ENCODE results near the gene RAD9A.

Gene RAD9A

GRCh38 chr11:67357831-67358670, 33.7 kb upstream of the RAD9A start:
- DNase-seq (ENCODE audit: low read depth): no peak

DNA sequence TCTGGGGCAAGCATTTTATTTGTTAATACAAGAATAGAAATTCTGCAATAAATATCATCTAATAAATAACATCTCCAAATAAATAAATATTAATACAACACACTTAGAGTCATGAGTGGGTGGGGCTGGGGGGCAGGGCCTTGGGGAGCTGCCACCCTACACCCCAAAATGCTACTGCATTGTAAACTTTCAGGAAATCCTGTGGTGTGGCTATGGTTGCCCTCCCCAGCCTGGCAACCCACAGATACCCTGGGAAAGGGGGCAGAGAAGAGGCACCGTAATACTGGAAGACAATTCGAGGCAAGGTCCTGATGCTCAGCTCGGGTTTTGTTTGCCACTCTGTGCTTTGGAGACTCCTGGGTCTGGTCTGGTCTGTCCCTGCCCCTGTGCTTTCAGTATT, 27.6 kb upstream of the RAD9A start:
- no peak for DNase-seq (ENCODE audit: low read depth)

DNA sequence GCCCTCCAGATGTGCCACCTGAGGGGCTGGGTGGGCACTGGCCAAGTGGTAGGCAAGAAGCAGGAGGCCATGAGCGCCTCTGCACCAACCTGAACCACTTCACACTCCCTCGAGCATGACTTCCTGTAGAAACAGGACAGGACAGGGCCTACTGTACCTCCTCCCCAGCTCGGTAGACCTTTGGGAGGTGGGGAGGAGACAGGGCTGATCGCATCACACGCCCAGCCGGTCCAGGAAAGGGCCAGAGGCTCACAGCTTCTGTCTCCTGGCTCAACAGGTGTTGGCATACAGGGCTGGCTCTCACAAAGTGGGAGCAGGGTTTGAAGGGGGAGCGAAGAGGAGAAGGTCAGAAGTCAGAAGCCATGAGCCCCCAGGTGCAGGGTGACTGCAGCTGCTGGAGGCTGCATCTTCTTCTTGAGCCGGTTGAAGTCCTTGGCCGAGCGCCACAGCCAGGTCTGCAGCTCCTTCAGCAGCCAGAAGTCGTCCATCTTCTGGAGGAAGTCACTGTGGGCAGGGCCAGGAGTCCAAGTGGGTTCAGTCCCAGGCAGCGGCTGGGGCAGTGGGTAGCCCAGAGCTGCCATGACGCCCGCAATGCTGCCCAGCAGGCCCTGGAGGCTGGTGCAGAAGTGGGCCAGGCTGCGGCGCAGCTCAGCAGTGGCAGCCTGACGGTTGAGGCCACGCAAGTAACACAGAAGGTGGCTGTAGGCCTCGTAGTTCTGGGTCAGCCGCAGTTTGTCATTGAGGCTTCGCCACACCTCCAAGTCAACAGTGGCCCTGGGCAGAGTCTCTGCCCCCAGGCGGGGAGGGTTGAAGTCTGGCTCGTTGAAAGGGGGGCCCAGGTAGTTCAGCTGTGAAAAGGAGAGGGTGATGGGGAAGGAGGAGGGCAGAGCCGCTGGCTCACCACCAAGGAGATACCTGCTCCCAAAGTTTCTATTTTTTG, 26.7 kb upstream of the RAD9A start:
- DNase-seq (ENCODE audit: low read depth): no peak

DNA sequence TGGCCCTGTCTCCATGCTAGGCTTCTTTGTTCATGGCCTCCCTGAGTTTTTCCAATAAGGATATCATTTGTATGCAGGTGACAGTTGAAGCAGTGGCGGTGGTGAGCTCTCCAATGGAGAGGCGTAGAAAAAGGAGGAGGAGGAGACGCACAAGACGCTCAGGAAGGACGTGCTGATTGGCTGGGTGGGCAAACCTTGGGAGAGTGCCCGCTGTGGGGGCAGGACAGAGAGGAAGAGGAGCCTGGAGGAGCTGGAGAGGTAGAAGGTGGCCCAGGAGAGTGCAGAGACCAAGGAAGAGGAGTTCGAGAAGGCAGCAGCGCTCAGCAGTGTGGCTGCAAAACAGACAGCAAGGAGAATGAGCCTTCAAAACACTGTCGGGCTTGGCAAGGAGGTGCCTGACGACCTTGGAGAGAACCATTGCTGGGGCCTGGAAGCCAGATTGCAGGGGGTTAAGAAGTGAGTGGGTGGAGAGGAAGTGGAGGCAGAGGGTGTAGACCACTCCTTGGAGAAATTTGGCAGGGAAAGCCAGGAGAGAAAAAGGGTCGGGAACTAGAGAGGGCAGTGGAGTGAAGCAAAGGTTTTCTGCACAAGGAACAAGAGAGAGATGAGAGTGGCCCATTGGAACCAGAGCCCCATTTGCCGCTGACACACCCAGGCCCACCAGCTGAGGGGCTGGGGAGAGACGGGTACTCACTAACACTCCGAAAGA, 25.9 kb upstream of the RAD9A start:
- no peak for DNase-seq (ENCODE audit: low read depth)

DNA sequence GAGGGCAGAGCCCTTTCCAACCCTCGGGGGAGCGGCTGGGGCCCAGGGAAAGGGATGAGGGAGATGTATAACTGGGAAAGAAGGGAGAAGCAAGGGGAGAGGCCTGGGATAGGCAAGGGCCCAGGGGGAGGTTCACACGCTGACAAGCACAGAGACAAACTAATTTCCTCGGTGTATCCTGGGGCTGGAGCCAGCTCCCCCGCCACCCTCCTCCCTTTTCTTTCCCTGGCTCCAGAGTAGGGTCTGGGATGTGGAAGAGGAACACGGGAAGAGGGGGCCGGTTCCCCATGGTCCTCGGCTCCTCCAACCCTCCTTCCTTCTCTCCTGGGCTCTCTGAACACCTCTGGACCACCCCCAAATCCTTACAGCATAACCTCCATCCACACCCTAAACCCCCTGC, 25.2 kb upstream of the RAD9A start:
- DNase-seq (ENCODE audit: low read depth): no peak

DNA sequence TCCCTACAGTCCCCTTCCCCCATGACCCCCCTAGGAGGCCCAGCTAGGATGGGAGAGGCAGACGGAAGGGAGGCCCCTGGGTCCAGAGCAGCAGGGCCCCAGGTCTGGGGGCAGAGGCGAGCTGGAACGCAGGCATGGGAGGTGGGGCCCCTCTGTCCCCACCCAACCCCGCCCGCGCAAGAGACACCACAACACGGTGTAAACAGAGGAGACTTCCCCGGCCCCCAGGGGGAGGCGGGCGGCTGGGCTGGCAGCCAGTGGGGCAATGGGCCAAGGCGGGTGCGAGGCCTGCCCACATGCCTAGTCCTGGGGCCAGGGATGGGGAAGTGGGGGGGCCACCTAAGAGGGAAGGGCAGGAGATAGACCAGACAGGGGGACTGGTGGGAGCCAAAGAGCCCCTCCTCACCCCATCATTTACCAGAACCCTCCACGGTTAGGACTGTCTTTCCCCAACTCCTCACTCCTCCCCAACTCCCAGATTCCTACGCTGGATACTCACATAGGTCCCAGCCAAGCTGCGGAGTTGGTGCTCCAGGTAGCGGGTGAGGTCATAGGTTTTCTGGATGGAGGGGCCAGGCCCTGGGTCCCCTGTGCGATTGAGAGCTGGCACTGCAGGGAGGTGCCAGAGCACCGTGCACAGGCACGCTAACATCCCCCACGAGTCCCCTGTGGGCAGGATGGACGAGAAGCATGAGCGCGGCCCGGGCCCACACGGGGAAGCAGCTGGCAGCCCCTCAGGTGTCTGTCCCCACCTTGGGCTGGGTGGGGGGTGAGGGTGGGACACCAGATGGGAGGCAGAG, 24.6 kb upstream of the RAD9A start:
- no peak for DNase-seq (ENCODE audit: low read depth)

DNA sequence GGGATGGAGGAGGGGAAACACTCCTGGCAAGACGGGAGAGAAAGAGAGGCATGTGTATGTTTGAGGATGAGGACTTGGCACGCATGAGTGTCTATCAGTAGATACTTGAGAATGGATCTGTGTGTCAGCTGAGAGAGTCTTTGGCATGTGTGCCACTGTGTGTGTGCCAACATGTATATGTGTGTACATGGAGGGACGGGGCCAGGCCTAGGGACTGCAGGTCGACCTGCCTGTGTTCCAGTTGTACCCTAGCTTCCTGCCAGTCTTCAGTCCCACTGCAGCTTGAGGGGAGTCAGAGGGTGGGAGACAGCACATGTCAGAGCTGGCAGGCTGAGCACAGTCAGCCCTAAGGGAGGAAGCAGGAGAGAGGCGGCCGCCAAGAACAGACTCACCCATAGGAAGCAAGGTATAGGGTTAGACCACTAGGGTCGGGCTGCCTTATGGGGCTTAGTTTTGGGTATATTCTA, 24.0 kb upstream of the RAD9A start:
- no peak for DNase-seq (ENCODE audit: low read depth)

- no peak for DNase-seq (ENCODE audit: low read depth)
These were observed 23.2 kb upstream of the RAD9A start for GRCh38 chr11:67368621-67369020.

DNA sequence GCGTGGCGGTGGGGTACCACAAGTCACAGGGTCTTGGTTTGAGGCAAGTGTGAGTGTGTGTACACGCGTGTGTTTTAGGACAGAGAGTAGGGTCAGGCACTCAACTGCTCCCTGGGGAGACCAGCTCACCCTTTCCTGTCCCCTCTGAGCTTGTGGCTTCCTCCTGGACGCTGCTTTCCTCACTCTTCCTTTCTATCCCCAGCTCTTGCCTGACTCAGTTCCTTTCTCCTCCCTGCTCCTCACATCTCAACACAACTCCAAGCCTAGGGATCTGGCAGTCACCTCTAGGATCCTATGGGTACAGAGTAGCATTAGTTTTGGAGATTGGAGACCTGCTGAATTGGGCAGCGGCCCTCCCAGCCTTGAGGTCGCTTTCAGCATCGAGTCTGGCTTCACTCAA, 22.5 kb upstream of the RAD9A start:
- DNase-seq (ENCODE audit: low read depth): no peak

DNA sequence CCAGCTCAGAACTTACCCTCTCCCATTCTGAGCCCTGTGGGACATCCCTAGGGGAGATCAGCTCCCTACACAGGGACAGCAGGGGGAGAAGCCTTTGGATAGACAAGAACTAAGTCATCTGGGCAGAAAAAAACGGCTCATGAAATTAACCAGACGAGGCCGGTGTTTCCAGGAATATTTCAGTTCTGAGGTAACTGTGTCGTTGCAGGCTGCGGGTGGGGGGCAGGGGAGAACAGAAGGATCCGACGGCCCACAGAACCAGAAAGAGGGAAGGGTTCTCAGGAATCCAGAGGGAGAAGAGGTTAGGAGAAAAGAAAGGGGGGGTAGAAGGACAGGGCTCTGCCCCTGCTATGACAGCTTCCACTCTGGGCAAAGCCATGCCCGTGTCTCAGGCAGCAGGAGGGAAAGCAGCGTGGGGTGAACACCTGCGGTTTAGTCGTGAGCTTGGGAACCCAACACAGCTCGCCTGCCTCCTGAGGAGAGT, 21.9 kb upstream of the RAD9A start:
- no peak for DNase-seq (ENCODE audit: low read depth)

DNA sequence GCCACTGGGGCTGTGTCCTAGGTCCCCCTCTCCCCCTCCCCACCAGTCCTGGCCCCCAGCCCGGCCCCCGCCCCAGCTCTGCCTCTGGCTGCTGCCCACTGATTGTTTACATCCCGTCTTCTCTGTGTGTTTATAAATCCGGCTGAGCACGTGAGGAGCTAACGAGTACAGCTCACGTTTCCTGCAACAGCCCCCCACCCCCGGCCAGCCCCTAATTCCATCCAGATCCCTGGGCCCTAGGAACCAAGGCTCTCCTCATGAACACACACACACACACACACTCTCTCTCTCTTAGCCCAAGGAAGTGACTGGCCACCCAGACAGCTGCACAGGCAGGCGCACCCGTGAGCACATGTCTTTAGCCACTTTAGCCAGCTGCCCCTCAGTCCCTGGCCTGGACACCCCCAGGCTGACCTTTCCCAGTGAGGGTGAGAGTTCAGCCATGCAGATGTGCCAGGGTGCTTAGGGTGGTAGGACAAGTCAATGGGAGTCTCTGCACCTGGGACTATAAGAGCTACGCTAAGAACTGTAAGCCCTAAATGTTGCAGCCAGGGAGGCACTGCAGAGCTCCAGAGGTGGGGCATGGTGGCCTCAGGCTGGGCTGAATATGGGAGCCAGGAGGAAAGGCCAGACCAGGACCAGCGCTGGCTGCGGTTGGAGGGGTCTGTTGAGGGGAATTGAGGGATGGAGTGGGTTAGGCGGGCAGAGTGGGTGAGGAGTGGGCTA, 21.3 kb upstream of the RAD9A start:
- DNase-seq (ENCODE audit: low read depth): no peak

DNA sequence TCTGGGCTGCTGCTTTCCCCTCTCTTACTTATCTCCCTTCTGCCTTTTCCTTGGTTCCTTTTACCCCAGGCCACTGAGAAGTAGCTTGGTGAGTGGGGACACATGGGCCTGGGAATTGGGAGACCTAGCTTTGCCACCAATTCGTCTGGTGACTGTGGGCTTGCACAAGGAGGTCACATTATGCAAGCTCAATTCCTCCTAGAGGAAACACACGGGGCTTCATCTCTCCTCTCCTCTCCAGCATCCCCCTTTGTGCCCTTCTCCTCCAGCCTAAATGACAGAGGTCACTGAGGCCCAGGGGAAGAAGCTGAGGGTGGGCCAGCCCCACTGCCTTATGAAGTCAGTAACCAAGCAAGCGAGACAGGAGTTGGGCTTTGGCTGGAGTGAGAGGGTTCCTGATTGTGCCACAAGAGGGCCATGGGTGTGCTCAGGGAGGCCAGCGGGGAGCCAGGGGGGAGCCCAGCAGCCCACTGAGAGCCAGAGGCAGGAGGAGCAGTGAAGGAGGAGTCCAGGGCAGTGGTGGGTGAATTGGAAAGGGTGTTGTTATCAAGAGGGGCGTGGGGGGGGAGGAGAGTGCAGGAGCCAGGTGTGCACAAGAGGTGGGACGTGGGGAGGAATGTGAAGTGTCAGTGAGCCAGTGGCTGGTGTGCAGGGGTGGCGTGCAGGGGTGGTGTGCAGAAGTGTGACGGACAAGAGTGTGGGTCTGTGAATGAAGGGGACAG, 20.4 kb upstream of the RAD9A start:
- DNase-seq (ENCODE audit: low read depth): no peak

DNA sequence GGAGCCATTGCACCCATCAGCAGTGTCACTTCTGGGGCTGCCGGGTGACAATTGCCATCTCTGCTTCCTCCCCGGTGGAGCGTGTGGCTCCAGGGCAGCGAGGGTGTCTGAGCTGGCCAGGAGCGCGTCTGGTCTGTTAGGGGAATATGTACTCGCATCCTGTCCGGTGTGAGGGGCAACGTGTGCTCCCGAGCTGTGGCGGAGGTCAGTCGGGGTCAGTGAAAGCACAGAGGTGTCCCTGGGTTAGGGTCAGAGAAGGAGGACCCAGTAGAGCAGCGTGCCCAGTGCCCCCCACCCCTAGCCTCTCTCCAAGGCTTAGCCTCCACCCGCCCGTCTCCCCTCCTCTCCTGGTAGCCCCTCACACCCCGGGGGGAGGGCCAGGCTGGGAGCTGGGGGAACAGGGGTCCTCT, 19.9 kb upstream of the RAD9A start:
- no peak for DNase-seq (ENCODE audit: low read depth)

DNA sequence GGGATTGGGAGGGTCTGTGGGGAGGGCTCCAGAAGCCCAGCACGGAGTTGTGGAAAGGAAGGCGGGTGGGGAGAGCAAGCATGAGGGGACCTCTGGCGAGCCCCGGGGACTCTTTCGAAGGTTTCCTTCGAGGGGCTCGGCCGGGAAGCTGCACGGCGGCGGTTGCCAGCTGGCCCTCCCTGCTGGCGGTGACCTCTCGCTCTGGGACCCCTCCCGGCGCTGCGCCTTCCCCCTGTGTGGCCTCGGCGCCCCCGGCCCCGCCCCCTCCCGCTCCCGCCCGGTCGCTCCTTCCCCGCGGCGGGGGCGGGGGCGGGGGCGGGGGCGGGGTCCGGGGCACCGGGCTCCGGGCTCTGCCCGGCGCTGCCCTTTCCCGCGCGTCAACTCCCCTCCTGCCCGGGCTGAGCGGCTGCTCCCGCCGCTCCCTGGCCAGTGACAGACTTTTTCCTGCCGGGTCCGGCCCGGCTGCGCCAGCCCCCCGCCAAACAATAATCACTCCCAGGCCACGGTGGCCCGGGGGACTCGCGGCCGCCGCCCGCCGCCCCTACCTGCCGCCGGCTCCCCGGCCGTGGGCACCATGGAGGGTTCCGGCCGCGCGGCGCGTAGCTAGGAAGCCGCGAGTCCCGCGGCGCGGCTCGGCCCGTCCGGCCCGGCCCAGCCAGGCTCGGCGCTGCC, 19.3 kb upstream of the RAD9A start:
- DNase-seq (ENCODE audit: low read depth): no peak

GRCh38 chr11:67372993-67373647, 18.7 kb upstream of the RAD9A start, which contains the start of gene CLCF1:
Gene CLCF1, minus strand, starts transcription at chr11:67373598. Its CDS starts 59 bp downstream, at chr11:67373539.
- DNase-seq (ENCODE audit: low read depth): no peak

GRCh38 chr11:67373648-67374570, 17.9 kb upstream of the RAD9A start:
- DNase-seq (ENCODE audit: low read depth): peak; percentile 91

DNA sequence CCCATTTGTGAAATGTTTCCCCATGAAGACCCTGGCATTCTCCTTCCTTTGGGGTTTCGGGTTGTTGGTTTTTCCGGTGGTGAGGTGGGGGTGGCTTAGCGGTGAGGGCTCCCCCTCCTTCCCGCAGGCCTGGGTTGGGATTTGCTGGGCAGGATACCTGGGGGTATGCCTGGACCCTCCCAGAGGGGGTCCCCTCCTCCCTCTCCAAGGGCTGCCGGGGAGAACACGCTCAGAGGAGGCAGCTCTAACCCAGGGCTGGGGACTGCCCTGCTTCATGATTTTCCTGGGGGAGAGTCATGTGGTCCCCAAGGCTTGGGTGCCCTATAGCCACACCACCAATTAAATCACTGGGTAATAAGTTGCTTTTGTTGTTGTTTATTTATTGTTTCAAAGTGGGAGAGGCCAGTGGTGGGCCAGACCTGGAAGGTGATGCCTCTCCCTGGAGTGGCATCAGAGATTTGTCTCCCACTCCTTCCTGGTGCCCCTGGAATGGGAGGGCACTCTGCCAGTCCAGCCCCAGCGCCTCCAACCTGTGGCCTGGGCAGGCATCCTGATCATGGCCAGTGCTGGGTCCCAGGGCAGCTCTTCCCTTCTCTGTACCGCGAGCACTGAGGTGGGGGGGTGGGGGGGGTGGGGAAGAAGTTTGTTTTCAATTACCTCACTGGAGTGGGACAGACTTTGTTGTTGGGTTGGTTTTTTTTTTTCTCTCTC, 17.1 kb upstream of the RAD9A start:
- DNase-seq (ENCODE audit: low read depth): no peak

All from T-helper 22 cell (primary cell).